PC-3 (cell line): ENCODE measurements around the gene TANC1. TPM values are rescaled to one million over a fixed set of nuclear protein-coding genes. Genes with fewer than 3 reads are reported as not detected.
"Not testable (repeated sequence)": the region's sequence is repeated elsewhere in the genome, so short reads cannot be mapped to it uniquely, and the experiment has no call there.

ENCODE experiments used
- ATAC-seq: fragments of 200-7000 bp; cut with Tn5 transposase; 2 replicates; pipeline ENCODE4 v1.9.1; 2020; ENCODE audit warnings: mild to moderate bottlenecking, moderate library complexity
- BruUV-seq: library from RNA; stranded (reverse); fragments of 400-500 nt; replicated peaks from 2 replicates; lab custom pipeline; 2021; lab: Mats Ljungman, UMichigan
- CTCF ChIA-PET: fragments of 300-600 bp; sonication (Branson Sonifier 250); formaldehyde crosslinking; loops from one replicate; lab custom pipeline; 2022; ENCODE audit warnings: antibody characterized with exemption; lab: Charles Lee
- POLR2A ChIA-PET: fragments of 300-600 bp; sonication (Branson Sonifier 250); formaldehyde crosslinking; loops from one replicate; lab custom pipeline; 2022; ENCODE audit warnings: antibody characterized with exemption; ENCODE audit not compliant: unreplicated experiment; lab: Charles Lee
- DNase-seq: peaks from one replicate; pipeline ENCODE4 v3.0.0-alpha.2; 2015
- H2AFZ ChIP-seq: fragments of 300-600 bp; sonication (generic); 2 replicates; pipeline ENCODE4 v1.6.0; 2016; ENCODE audit warnings: antibody characterized with exemption, low read length
- H3F3A ChIP-seq: fragments of 300-600 bp; sonication (generic); one replicate; pipeline ENCODE4 v1.6.0; 2017; ENCODE audit warnings: antibody characterized with exemption, low read length, control low read depth, mild to moderate bottlenecking; ENCODE audit not compliant: unreplicated experiment
- H3K27ac ChIP-seq: fragments of 300-600 bp; sonication (generic); 2 replicates; pipeline ENCODE4 v1.5.1; 2016; ENCODE audit warnings: mild to moderate bottlenecking, low read length
- H3K27me3 ChIP-seq: fragments of 300-600 bp; sonication (generic); 2 replicates; pipeline ENCODE4 v1.6.1; 2016; ENCODE audit warnings: low read length, mixed read lengths
- H3K36me3 ChIP-seq: fragments of 300-600 bp; sonication (generic); 2 replicates; pipeline ENCODE4 v1.6.1; 2016; ENCODE audit warnings: low read depth, mixed run types, low read length, mixed read lengths
- H3K4me1 ChIP-seq: fragments of 300-600 bp; sonication (generic); 2 replicates; pipeline ENCODE4 v1.5.1; 2016; ENCODE audit warnings: low read length; ENCODE audit not compliant: insufficient read depth
- H3K4me2 ChIP-seq: fragments of 300-600 bp; sonication (generic); 2 replicates; pipeline ENCODE4 v1.6.0; 2016; ENCODE audit warnings: low read length
- H3K4me3 ChIP-seq: fragments of 300-600 bp; sonication (generic); 2 replicates; pipeline ENCODE4 v1.5.1; 2016; ENCODE audit warnings: mild to moderate bottlenecking, low read length, mixed read lengths
- H3K79me2 ChIP-seq: fragments of 300-600 bp; sonication (generic); 2 replicates; pipeline ENCODE4 v1.6.1; 2017; ENCODE audit warnings: low read length, mixed read lengths
- H3K9ac ChIP-seq: fragments of 300-600 bp; sonication (generic); 2 replicates; pipeline ENCODE4 v1.6.0; 2016; ENCODE audit warnings: mild to moderate bottlenecking, low read length
- H3K9me2 ChIP-seq: fragments of 300-600 bp; sonication (generic); replicated peaks from 2 replicates; pipeline ENCODE4 v1.6.1; 2016; ENCODE audit warnings: mixed run types, low read length, mixed read lengths
- H3K9me3 ChIP-seq: fragments of 300-600 bp; sonication (generic); 2 replicates; pipeline ENCODE4 v1.6.1; 2016; ENCODE audit warnings: low read length, mixed read lengths
- H4K20me1 ChIP-seq: fragments of 300-600 bp; sonication (generic); 2 replicates; pipeline ENCODE4 v1.6.1; 2016; ENCODE audit warnings: low read length, mixed read lengths
- CTCF ChIP-seq: fragments of 300-600 bp; sonication (generic); conservative IDR thresholded peaks from 2 replicates; pipeline ENCODE4 v1.5.1; 2017; ENCODE audit warnings: antibody characterized with exemption, low read depth, mild to moderate bottlenecking, low read length
- EZH2 ChIP-seq: fragments of 300-600 bp; sonication (generic); IDR thresholded peaks from one replicate; pipeline ENCODE4 v1.6.1; 2017; ENCODE audit warnings: antibody characterized with exemption, mild to moderate bottlenecking, low read length; ENCODE audit not compliant: unreplicated experiment
- EZH2phosphoT487 ChIP-seq: fragments of 300-600 bp; sonication (generic); IDR thresholded peaks from 2 replicates; pipeline ENCODE4 v1.6.1; 2018; ENCODE audit warnings: mild to moderate bottlenecking, antibody characterized with exemption, low read length, borderline replicate concordance
- intact Hi-C: fragments of 100-400 bp; cut with micrococcal nuclease; formaldehyde crosslinking; loops from 2 replicates; pipeline ENCODE4 v1.9.0; 2023
- total RNA-seq: library from RNA; depleted of rRNA; stranded (reverse); fragments of >200 nt; gene quantifications from 2 replicates; pipeline ENCODE4 v1.2.3, GENCODE V29; 2014

Gene TANC1
- total RNA-seq, 1 experiment from 2014 or later: 17.6 TPM

DNA sequence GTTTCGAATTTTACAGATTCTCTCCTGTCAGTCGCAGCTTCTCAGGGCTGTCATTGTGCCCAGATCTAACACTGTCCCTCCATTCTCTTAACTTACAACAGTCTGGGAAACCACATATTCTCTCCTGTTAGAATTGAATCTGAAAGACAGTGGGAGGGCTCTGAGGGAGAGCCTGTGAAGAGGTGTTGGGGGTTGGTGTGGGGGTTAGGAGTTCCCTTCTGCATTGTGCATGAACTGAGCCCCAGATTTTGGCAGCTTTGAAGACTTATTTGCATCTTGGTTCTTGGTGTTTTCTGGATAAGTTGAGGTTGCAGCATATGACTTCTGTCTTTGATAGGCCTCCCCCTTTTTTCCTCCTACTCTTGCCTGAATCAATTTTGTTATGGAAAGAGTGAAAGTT lies 64.1 kb downstream of the TANC1 start:
- DNase-seq: no peak
- BruUV-seq: no TSS peak
- Histone ChIP-seq H3K27me3 (no peaks in the 10 kb centered on the region), H3F3A (no peaks in the 10 kb centered on the region), H3K79me2 (peaks cover 56% of the 10 kb centered on the region), H4K20me1 (no peaks in the 10 kb centered on the region), H3K9me2 (no peaks in the 10 kb centered on the region), H3K9me3 (no peaks in the 10 kb centered on the region), H3K4me3 (no peak overlapping the region), H2AFZ (no peak overlapping the region), H3K9ac (no peak overlapping the region), H3K27ac (no peak overlapping the region), H3K36me3 (no peaks in the 10 kb centered on the region), H3K4me2 (no peak overlapping the region), H3K4me1 (peaks cover 18% of the 10 kb centered on the region)
- ATAC-seq: no peak
- CTCF ChIA-PET: no interaction called here
- intact Hi-C loops: loop anchor here (5.0 kb wide), 1 partner anchor 65 kb away; the partner anchor contains the start of gene TANC1
- TF ChIP-seq EZH2 (no peak), EZH2phosphoT487 (no peak), CTCF (no peak)
- POLR2A ChIA-PET: no interaction called here

GRCh38 chr2:159034713-159035112 lies 66.3 kb downstream of the TANC1 start:
- BruUV-seq: no TSS peak
- Histone ChIP-seq H3K36me3 (no peaks in the 10 kb centered on the region), H3K79me2 (peaks cover 50% of the 10 kb centered on the region), H3K27ac (no peak overlapping the region), H3F3A (no peaks in the 10 kb centered on the region), H3K9me3 (no peaks in the 10 kb centered on the region), H3K4me3 (no peak overlapping the region), H4K20me1 (no peaks in the 10 kb centered on the region), H3K9me2 (no peaks in the 10 kb centered on the region), H3K4me2 (no peak overlapping the region), H2AFZ (no peak overlapping the region), H3K4me1 (peaks cover 18% of the 10 kb centered on the region), H3K9ac (no peak overlapping the region), H3K27me3 (no peaks in the 10 kb centered on the region)
- no peak for ATAC-seq
- DNase-seq: no peak
- CTCF ChIA-PET: interaction anchor here (2.8 kb wide), 1 partner anchor 84 kb away, joined by 33 read pairs; no protein-coding TSS in a partner anchor
- intact Hi-C loops: loop anchor here (5.0 kb wide), 1 partner anchor 67 kb away; the partner anchor contains the start of gene TANC1
- TF ChIP-seq EZH2 (no peak), EZH2phosphoT487 (no peak), CTCF (no peak)
- POLR2A ChIA-PET: no interaction called here

DNA sequence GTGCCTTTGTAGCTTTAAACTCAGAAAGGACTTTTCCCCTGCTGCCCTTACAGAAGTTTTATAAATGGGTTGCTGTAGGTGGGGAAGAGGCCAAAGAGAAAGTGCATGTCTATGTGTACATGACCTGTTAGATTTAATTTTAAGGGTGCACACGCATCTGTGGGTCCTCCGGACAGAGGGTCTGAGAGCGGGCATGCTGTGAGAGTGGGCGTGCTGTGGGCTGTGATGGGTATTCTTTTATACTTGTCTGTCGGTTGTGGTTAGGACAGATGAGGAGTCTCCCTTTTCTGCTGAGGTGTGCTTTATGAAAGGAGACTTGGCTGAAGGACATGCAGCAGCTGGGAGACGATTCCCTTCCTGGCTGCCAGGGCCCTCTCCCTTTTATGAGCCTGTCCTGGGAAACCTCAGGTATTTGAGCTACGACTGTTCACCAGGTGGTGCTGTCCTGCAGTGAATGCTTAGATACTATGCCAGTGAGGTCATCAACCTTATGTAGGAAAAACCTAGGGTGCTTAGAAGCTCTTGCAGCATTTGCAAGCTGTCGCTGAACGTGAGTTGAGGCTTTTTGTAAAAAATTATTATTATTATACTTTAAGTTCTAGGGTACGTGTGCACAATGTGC lies 67.5 kb downstream of the TANC1 start:
- Histone ChIP-seq H3K4me1 (peaks cover 9% of the 10 kb centered on the region), H3K27me3 (no peaks in the 10 kb centered on the region), H3K9me2 (no peaks in the 10 kb centered on the region), H3K4me2 (no peak overlapping the region), H2AFZ (no peak overlapping the region), H3K9ac (no peak overlapping the region), H3K4me3 (no peak overlapping the region), H3K27ac (no peak overlapping the region), H3K36me3 (no peaks in the 10 kb centered on the region), H3F3A (no peaks in the 10 kb centered on the region), H4K20me1 (no peaks in the 10 kb centered on the region), H3K79me2 (peaks cover 41% of the 10 kb centered on the region), H3K9me3 (no peaks in the 10 kb centered on the region)
- CTCF ChIA-PET: interaction anchor here (0.5 to 2.8 kb wide), 6 partner anchors 29 to 134 kb away, joined by 3 to 33 read pairs (median 6); no protein-coding TSS in a partner anchor
- POLR2A ChIA-PET: interaction anchor here (0.5 kb wide), 1 partner anchor 57 kb away, joined by 4 read pairs; no protein-coding TSS in a partner anchor
- no peak for TF ChIP-seq EZH2phosphoT487
- peak; percentile 81 for TF ChIP-seq CTCF
- TF ChIP-seq EZH2: no peak
- ATAC-seq: peak; percentile 98
- DNase-seq: peak; percentile 93
- intact Hi-C loops: loop anchor here (1.0 kb wide), 2 partner anchors 82 to 135 kb away; no protein-coding TSS in a partner anchor
- no TSS peak for BruUV-seq

GRCh38 chr2:159036461-159036860 lies 68.0 kb downstream of the TANC1 start:
- H3K4me2 ChIP-seq, H3K4me1 ChIP-seq, H4K20me1 ChIP-seq, H3K9ac ChIP-seq, H3K9me2 ChIP-seq, DNase-seq, H3K9me3 ChIP-seq, BruUV-seq, ATAC-seq, H2AFZ ChIP-seq, POLR2A ChIA-PET, H3K36me3 ChIP-seq, H3K27me3 ChIP-seq, H3K27ac ChIP-seq, H3F3A ChIP-seq, H3K4me3 ChIP-seq: not testable (repeated sequence)
- intact Hi-C loops: loop anchor here (1.0 kb wide), 2 partner anchors 82 to 135 kb away; no protein-coding TSS in a partner anchor
- CTCF ChIA-PET: interaction anchor here (0.5 to 2.8 kb wide), 6 partner anchors 29 to 134 kb away, joined by 3 to 33 read pairs (median 6); no protein-coding TSS in a partner anchor
- peaks cover 36% of the 10 kb centered on the region for H3K79me2 ChIP-seq
